NCI-H524 (cell line): ENCODE measurements around the gene MRPL2.
"Not testable (repeated sequence)": the region's sequence is repeated elsewhere in the genome, so short reads cannot be mapped to it uniquely, and the experiment has no call there.

Experiments used
- DNase-seq, 2 experiments: peaks; one replicate each; lab custom pipeline; 2025; lab: John Stamatoyannopoulos, UW

The MRPL2 gene

DNA sequence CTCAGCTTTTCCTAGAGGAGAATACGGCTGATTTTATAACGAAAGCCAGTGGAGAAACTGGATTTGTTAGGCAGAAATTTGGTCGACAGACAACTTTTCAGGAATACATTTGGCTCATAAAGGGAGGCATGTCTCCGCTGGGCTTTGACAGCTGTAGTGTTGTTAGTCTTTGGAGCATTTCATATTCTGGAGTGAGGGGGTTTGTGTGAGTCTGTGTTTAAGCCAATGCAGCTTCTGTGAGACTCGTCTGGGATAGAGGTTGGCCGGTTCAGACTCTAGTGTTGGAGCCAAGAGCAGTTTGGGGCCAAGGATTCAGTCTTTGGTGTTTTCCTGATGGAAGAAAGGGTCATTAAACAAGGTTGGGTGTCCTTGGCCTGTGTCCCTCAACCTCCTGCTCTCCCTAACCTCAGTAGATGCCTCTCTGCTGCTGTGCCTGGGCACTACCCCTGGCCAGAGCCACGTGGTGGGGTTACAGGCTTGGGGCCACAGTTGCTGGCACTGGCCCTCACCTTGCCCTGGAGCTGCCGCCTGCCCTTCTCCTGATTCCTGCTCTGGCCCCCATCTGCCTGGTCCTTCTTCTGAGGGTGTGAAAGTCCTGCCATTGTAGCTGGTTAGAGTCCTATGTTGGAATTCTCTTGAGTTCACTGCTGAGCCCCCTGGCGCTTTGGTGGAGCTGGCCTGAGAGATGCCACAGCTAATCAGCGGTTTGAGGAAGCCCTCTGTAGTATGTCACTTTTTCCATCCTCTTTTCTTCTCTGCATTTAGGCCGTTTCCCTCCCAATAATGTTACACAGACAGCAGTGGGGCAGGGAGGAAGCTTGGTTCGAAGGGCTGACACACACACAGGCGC is 23.8 kb upstream of the MRPL2 start:
- DNase-seq: no peak

GRCh38 chr6:43081922-43082321 is 22.7 kb upstream of the MRPL2 start:
- DNase-seq: not testable (repeated sequence)

DNA sequence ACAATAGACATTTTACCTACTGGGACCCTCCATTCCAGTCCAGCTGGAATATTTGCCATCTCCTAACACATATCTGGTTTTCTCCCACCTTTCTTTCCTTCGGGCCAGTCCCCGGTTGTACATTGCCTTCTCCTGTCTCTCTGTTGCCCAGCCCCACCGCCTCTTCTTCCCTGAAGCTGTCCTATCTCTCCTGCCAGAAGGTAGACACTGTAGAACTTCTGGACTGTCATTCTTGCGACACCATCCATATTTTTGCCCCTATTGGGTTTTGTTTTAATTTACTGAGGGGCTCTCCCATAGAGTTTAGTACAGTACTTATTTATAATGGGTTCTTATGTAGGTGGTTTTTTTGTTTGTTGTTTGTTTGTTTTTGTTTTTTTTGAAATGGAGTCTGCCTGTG is 21.8 kb upstream of the MRPL2 start:
- DNase-seq: no peak

- no peak for DNase-seq
Observed at GRCh38 chr6:43078691-43079090, 19.5 kb upstream of the MRPL2 start.

DNA sequence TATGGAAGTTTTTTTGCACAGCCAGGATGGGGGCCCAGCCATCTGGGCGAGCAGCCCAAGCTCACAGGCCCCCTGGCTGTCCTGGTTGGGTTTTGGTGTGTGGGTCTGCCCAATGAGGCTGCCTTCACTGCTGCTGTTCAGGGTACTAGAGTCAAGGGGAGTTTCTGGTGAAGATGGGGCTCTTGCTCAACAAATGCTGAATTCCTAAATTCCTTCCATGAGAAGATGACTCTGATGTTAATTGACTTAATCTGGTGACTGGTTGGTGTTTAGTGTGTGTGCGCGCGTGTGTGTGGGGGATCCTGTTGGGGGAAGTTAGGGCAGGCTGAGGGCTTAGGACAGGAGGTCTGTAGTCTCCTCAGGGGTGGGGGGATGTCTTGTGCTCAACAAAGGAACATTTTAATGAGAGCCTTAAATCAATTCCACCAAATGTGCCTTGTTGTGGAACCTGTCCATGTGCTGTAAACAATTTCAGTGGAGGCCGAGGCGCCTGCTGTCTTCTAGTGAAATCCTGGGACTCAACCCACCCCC is 18.8 kb upstream of the MRPL2 start:
- DNase-seq: no peak

- DNase-seq: no peak
Observed at GRCh38 chr6:43077333-43077809, 18.1 kb upstream of the MRPL2 start.

DNA sequence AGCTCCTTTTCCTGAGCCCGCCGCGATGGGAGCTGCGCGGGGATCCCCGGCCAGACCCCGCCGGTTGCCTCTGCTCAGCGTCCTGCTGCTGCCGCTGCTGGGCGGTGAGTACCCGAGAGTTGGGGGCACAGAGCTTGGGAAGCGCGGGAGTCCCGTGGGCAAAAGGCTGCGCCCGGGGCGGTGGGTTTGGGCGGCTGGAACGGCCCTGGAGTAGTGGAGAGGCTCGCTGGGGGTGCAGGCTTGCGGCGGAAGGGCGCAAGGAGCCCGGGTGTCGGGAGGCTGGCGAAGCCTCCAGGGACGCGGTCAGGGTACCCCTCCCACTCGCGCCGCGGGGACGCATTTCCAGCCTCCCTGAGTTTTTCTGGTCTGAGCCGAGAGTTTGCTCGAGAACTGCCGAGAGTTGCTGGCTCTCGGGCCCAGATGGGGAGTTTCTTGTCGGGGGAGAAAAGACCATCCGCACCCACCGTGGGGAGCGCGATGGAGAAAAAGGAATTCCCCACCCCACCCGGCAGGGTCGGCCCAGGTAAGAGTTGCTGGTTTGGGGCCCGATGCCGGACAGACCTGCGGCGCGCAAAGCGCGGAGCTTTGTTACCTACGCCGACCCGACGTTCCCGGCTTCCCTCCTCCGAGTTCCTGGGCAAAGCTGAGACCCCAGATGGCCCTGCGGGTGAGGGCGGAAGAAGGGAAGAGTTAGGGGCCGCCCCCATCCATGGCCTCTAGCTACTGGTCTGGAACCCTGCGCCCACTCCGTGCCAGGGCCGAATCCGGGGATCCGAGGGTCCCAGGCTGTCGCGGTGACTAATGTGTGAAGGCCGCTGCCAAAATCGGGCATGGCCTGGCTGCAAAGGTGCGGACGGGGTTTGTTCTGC is 17.5 kb upstream of the MRPL2 start:
- peak in 1 of 2 experiments; percentile 35 for DNase-seq

DNA sequence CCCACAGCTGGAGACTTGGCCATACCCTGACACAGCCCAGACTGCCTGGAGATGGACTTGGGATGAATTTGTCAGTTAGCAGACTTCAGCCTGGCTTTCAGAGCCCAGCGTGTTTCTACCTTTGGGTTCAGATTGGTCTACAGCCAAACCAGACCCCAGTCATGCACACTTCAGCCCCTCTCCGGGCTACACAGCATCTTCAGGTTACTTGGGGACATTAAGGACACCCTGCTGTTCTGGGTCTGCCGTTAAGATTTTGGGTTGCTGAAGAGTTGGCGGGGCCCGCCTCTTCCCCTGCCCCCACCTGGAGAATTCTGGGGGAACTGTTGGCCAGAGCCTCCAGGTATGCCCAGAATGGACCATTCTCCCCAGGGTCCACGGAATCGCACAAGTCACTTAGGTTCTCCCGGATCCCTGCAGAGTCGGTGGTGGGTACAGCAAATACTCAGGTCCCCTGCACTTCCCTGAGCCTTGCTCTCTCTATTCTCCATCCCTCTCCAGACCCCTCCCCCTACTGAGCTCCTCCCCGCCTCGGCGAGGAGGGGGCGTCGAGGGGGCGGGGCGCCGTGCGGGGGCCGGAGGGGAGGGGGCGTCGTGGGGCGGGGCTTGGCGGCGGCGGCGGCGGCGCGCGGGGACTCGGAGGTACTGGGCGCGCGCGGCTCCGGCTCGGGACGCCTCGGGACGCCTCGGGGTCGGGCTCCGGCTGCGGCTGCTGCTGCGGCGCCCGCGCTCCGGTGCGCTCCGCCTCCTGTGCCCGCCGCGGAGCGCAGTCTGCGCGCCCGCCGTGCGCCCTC is 16.6 kb upstream of the MRPL2 start, which contains the start of gene PTK7:
PTK7 (plus strand) TSS at position 645 of the 794 bp plus-strand sequence. CDS start 175 bp downstream, outside the sequence.
- peak; percentile 68 to 71 for DNase-seq

- DNase-seq: no peak
Observed at GRCh38 chr6:43074847-43075669, 15.8 kb upstream of the MRPL2 start.

DNA sequence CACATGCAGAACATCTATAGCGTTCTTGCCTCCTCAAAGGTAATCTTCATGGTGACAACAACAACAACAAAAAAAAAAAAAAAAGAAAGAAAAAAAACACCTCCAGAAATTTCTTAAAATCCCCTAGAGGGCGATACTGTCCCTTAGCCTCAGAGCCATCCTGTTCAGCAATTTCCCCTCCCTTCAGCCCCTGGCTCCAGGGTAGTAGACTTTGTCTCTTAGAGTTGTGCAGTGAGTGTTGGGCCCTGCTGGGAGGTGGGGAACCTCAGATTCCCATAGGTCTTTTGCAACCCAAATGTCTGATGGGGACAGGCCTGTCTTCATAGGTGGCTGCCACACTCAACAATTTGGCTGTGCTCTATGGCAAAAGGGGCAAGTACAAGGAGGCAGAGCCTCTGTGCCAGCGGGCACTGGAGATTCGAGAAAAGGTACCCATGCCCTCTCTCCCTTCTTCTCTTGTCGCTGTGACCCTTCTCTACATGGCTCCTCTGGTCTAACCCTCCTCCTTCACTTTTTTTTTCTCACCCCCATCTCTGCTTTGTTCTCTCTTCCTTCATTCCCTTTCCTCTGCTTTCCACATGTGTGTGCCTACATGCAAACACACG is 10.9 kb upstream of the MRPL2 start:
- peak in 1 of 2 experiments; percentile 40 for DNase-seq

DNA sequence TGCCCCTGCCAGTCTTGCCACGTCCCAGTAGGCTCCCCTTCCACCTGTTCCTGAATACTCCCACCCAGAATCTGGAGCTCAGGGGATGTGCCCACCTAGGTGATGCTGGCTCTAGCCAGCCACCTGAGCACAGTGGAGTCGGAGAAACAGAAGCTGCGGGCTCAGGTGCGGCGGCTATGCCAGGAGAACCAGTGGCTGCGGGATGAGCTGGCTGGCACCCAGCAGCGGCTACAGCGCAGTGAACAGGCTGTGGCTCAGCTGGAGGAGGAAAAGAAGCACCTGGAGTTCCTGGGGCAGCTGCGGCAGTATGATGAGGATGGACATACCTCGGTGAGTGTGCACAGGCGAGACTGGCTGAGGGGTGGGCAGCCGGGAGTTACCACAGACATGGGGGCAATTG is 3.6 kb upstream of the MRPL2 start:
- DNase-seq: no peak

DNA sequence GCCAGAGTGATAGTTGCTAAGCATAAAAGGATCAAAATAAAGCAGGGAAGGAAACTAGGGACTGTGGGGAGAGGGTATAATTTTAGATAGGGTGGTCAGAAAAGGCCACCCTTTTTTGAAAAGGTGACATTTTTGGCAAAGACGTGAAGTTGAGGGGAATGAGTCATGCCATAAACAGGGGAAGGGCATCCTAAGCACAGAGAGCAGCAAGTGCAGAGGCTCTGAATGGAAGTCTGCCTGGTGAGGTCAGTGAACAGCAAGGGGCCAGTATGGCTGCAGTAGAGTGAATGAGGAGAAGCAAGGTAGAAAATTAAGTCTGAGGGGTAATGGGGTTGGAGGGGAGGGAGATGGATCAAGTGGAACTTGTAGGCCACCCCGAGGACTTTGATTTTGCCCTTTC is 2.6 kb upstream of the MRPL2 start:
- DNase-seq: no peak

DNA sequence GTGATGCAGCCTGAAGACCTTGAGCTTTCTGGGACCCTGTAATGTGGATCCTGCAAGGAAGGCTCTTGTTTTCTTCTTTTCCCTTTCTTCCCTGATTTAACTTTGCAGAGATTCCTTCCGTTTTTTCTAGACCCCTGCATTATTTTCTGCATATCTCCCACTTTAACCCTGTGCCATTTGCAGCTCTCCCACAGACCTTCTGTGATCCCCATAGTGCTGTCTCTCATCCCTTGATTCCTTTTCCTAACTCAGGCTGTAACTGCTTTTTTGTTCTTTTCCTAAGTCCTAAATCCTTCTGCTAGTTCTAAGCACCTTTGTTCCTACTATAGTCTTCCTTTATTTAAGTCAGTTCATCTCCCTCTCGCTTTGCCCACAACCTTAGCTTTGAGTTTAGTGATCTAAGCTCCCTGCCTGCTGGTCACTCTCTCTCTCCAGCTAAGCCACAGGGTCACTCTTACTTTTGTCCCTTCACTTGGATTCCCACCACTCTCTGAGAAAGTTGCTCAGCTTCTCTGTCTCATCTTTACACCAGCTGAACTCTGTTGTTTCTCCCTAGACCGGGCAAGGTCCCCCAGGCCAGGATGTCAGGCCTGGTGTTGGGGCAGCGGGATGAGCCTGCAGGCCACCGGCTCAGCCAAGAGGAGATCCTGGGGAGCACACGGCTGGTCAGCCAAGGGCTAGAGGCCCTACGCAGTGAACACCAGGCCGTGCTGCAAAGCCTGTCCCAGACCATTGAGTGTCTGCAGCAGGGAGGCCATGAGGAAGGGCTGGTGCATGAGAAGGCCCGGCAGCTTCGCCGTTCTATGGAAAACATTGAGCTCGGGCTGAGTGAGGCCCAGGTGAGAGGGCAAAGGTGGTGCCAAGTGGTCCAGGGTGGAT is 1.8 kb upstream of the MRPL2 start:
- DNase-seq: no peak

- no peak for DNase-seq
Observed at GRCh38 chr6:43060034-43060754, 960 bp upstream of the MRPL2 start.

DNA sequence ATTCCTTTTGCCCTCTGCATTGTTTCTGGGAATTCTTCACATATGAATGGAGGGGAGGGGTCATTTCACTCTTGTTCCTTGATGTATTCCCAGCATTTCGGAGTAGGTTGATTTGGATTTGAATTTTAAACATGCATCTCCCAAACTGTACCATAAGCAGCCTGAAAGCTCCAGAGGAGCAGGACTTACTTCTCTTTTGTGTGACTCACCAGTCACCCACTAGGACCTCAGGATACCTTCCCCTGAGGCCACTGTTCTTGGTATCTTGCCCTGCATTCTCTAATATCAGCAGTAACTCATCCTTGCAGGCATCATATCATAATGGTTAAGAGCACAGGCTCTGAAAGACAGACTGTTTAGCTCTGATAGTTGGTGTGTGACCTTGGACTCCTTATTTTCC is 703 bp downstream of the MRPL2 start:
- DNase-seq: no peak

DNA sequence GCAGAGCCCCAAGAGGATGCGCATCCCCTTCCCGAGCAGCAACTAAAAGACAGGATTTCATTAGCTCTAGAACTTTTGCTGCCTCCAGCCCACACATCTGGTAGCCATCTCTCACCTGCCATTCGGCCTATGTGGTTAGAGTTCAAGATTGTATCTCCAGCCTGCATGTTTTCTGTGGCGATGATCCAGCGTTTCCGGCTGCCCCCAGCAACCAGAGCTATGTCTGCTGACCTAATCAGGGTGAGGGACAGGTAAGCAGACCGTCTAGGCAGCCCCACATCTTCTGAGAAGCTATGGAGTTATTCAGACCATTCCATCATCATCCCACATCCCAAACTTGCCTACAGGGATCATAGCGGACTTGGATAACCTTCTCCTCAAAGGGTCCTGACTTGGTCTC is 3.3 kb downstream of the MRPL2 start:
- no peak for DNase-seq

- no peak for DNase-seq
Observed at GRCh38 chr6:43054206-43054943, 4.9 kb downstream of the MRPL2 start.
